Transverse colon (tissue), 4 donors: ENCODE measurements around the gene ISYNA1. TPM values are rescaled to one million over a fixed set of nuclear protein-coding genes. Genes with fewer than 3 reads are reported as not detected.

ENCODE experiments used
- DNase-seq: peaks from one replicate; pipeline ENCODE4 v3.0.0-alpha.2; 2019
- H3K27ac ChIP-seq, 4 donors: fragments of 200-600 bp; sonication (generic); 2 replicates each; pipeline ENCODE4 v1.5.1; 2016 to 2018; ENCODE audit warnings: inconsistent platforms in 4 of 4
- H3K27me3 ChIP-seq: fragments of 200-600 bp; sonication (generic); 2 replicates; pipeline ENCODE4 v1.5.1; 2017; ENCODE audit warnings: inconsistent platforms
- H3K36me3 ChIP-seq, 4 donors: fragments of 200-600 bp; sonication (generic); 2 replicates each; pipeline ENCODE4 v1.5.1; 2017 to 2019; ENCODE audit warnings: inconsistent platforms in 4 of 4
- H3K4me1 ChIP-seq, 4 donors: fragments of 200-600 bp; sonication (generic); 2 replicates each; pipeline ENCODE4 v1.5.1; 2017 to 2020; ENCODE audit warnings: inconsistent platforms in 4 of 4
- H3K4me3 ChIP-seq, 4 donors: fragments of 200-600 bp; sonication (generic); 1 replicate in 1 of 4; 2 replicates in 3 of 4; pipeline versions ENCODE4 v1.5.1 to v1.6.1; 2017 to 2019; ENCODE audit warnings: inconsistent platforms in 4 of 4
- H3K9me3 ChIP-seq, 2 donors: fragments of 200-600 bp; sonication (generic); 2 replicates each; pipeline ENCODE4 v1.5.1; 2017 to 2019; ENCODE audit warnings: inconsistent platforms in 2 of 2
- CTCF ChIP-seq, 5 experiments: fragments of 200-600 bp in 3 of 5; fragments of 450-650 bp in 2 of 5; sonication (generic) in 3 of 5; IDR thresholded peaks; 1 replicate in 2 of 5; 2 replicates in 3 of 5; pipeline ENCODE4 v1.5.1; 2016 to 2017; ENCODE audit warnings: antibody characterized with exemption in 5 of 5, inconsistent platforms in 3 of 5, mild to moderate bottlenecking in 2 of 5, moderate library complexity in 1 of 5
- EP300 ChIP-seq: sonication (generic); formaldehyde crosslinking; IDR thresholded peaks from one replicate; pipeline ENCODE4 v1.6.1; 2017; ENCODE audit warnings: antibody characterized with exemption, low read depth
- POLR2A ChIP-seq: fragments of 450-650 bp; IDR thresholded peaks from one replicate; pipeline ENCODE4 v1.6.1; 2016; ENCODE audit warnings: antibody characterized with exemption, mild to moderate bottlenecking, moderate library complexity
- POLR2AphosphoS5 ChIP-seq, 3 donors: sonication (generic); formaldehyde crosslinking; IDR thresholded peaks; one replicate each; pipeline ENCODE4 v1.6.1; 2016; ENCODE audit warnings: antibody characterized with exemption in 3 of 3
- WGBS, 2 donors: methylation state at CpG; one replicate each; pipeline ENCODE4 v1.1.5; 2018; ENCODE audit warnings: low coverage in 1 of 2; 5-methylcytosine and 5-hydroxymethylcytosine counted together
- in situ Hi-C, 4 donors: fragments of 200-750 bp; cut with MboI; loops; one replicate each; pipeline versions ENCODE4 v1.15.0 to v1.15.1; 2017; ENCODE audit warnings: low sequenced_read_pairs in 3 of 4, low pct_ligation_motif_present in 1 of 4, low pct_unique_long_range_greater_than_20kb in 1 of 4
- intact Hi-C: fragments of 100-400 bp; cut with DNase I; formaldehyde crosslinking; loops from one replicate; pipeline ENCODE4 v1.15.1; 2023; ENCODE audit warnings: low total_unique reads
- total RNA-seq, 4 donors: library from RNA; depleted of rRNA; stranded (reverse); fragments of >200 nt; gene quantifications; one replicate each; pipeline ENCODE4 v1.1.0, GENCODE V29; 2016

ISYNA1 gene
- total RNA-seq, 4 donors from 2014 or later = 3.0 to 15.1 (median 8.8) TPM

DNA sequence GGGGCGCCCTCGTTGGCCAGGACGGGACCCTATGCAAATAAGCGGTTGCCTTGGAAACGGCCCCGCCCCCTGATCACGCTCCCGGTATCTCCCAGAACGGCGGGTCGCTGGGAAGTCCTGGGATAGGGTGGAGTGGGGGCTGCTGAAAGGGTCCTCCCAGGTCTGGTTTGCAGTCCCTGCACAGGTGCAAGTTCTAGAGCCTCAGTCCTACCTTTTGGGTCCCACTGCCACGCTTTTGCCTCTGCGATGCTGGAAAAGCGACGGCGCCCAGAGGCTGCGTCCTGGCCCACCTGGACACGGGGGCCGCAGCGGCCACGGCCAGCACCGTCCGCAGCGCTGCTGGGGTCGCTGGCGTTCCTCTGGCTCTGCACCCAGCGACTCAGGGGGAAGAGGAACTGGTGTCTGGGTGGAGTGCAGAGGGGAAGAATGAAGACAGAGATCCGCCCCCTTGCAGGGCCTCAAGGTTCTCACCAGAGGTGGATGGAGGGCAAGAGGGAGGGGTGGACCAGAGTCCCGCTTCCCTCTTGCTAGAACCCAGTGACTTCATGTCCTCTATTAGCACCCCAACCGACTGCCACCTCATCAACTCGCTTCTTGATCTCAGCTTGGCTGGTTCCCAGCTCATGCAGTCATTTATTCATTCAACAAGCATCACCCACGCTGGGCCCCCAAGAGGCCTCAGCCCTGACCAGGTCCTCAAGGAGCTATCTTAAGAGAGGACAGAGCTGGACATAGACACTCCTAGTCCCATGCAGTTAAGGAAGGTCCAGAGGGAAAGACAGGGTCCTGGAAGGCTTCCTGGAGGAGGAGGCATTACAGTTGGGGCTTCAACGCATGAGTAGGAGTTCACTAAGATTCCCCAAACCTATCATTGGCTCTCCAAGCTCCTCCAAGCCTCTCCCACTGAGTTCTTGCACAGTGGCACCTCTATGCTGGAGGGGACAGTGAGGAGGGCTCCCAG, 40.4 kb downstream of the ISYNA1 start, which contains the start of gene LRRC25:
Gene LRRC25, minus strand, starts transcription at position 381 of the 961 bp plus-strand sequence. CDS start 659 bp downstream, outside the sequence.
- intact Hi-C loops (no loop called here), in situ Hi-C loops (loop anchor here in 1 of 4 donors (10.0 kb wide), 1 partner anchor 53 kb away; the partner anchor contains the start of gene PGPEP1)
- 12% methylated on average over 30 of the region's 33 CpGs; no CpG with 5 or more reads in 1 of the 2 donors for WGBS, 2 donors
- Histone ChIP-seq H3K36me3 (no peaks in the 10 kb centered on the region), H3K4me3 (peak within 1 kb of the TSS in 2 of 4 donors; percentile 17 to 22), H3K27ac (peak within 1 kb of the TSS in 1 of 4 donors; percentile 41), H3K4me1 (peaks cover 0 to 31% (median 23%) of the 10 kb centered on the region in 4 donors), H3K9me3 (no peaks in the 10 kb centered on the region), H3K27me3 (peaks cover 13% of the 10 kb centered on the region)
- no peak for TF ChIP-seq CTCF (IDR thresholded peaks at IDR 0.05)
- peak in 2 of 3 donors; percentile 14 to 52 for TF ChIP-seq POLR2AphosphoS5 (IDR thresholded peaks at IDR 0.05)
- TF ChIP-seq EP300 = no peak
- TF ChIP-seq POLR2A = peak; percentile 46
- DNase-seq = no peak

DNA sequence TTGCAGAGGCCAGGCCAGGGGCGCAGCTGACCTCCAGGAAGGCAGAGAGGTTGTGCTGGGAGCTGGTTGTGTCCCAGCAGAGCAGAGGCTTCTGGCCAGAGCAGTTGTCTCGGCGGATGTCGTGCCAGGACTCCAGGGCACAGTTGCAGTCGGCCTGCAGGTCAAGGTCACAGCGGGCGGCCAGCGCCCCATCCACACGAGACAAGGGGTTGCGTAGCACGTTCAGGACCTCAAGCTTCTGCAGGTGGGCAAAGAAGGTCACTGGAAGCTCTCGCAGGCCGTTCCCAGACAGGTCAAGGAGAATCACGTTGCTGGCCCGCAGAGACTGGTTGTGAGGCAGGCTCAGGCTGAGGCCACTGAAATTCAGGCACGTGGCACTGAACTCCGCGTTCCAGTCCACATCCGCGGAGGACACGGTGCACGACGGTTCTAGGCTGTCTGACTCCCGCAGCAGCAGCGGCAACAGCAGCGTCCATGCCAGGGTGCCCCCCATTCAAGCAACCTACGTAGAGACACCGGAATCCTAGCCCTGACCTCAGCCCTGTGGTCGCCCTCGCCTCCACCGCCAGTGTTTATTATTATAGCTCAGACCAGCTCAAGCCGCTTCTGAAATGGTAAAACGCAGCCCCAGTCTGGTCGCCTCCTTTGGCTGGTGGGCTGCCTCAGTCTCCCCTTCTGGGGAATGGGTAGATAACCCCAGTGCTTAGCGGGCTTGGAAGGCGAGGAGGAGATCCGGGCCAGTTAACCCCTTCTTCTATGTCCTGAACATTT, 41.3 kb downstream of the ISYNA1 start:
- Histone ChIP-seq H3K4me3 (peak overlapping the region in 2 of 4 donors; percentile 17 to 22), H3K4me1 (peaks cover 0 to 23% (median 16%) of the 10 kb centered on the region in 4 donors), H3K9me3 (no peaks in the 10 kb centered on the region), H3K27me3 (peaks cover 13% of the 10 kb centered on the region), H3K36me3 (no peaks in the 10 kb centered on the region), H3K27ac (peak overlapping the region in 1 of 4 donors; percentile 41)
- TF ChIP-seq CTCF (IDR thresholded peaks at IDR 0.05) (no peak), EP300 (no peak), POLR2A (no peak), POLR2AphosphoS5 (IDR thresholded peaks at IDR 0.05) (no peak)
- intact Hi-C loops = no loop called here
- DNase-seq = no peak
- WGBS, 2 donors = 62 to 67% methylated on average over 3 to 32 of the region's 37 CpGs
- in situ Hi-C loops = loop anchor here in 1 of 4 donors (10.0 kb wide), 1 partner anchor 52 kb away; the partner anchor contains the start of gene PGPEP1

DNA sequence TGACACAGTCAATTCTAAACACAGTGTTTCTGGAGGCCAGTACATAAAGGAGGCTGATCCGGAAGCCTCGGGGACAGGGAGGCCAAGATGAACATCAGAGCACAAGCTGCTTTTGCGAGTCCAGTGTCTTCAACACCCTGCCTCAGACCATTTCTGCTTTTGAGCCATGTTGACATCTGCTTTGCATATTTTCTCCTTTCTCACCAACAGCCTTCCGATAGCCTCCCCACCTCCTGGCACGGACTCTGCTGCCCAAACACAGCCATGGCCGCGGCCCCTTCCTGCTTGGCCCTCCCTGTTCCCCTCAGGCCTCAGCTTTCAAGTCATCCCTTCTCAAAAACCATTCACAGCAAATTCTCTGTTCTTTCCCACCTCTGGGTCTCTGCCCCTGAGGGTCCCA, 44.1 kb downstream of the ISYNA1 start:
- Histone ChIP-seq H3K9me3 (no peaks in the 10 kb centered on the region), H3K27me3 (peaks cover 13% of the 10 kb centered on the region), H3K4me1 (peaks cover 0 to 15% (median 9%) of the 10 kb centered on the region in 4 donors), H3K27ac (peak overlapping the region; percentile 13 to 36 (median 28)), H3K4me3 (no peak overlapping the region), H3K36me3 (no peaks in the 10 kb centered on the region)
- in situ Hi-C loops (loop anchor here in 1 of 4 donors (10.0 kb wide), 1 partner anchor 49 kb away; the partner anchor contains the start of gene PGPEP1), intact Hi-C loops (no loop called here)
- WGBS, 2 donors = 78 to 86% methylated on average over 4 to 7 of the region's 7 CpGs
- TF ChIP-seq POLR2A (no peak), EP300 (no peak), POLR2AphosphoS5 (IDR thresholded peaks at IDR 0.05) (no peak), CTCF (IDR thresholded peaks at IDR 0.05) (no peak)
- no peak for DNase-seq
